ENCODE data around the gene SYCP3.

Gene SYCP3

DNA sequence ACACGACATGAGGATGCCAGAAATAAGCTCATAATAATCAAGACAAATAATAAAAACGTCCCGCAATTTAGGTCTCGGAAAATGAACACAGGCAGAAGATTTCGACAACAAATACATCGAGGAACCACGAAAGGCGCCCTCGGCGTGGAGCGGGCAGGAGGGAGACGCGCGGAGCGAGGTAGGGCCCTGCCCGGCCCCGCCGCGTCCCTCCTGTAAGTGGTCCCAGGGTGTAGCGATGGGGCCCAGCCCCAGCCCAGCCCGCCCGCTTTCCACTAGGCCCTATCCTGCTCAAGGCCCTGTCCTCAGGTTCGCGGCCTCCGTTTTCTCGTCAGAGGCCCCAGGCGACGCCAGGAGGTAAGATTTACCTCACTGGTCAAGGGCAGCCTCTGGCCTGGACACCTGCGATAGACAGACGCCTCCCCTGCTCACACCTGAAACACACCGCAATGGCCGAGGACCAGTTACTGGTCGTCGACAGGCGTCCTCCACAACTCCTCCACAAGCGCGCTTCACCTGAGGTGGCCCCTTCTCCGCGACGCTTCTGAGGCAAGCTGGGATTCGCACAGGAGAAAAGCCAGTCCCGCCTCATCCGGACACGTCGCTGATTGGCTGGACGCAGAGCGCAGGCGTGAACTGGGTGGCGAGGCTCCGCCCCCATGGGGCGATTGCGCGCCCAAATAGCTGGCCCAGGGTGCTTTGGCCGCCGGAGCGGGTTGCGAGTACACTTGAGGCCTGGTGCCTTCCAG lies at the start of gene SYCP3:
Gene SYCP3, minus strand, starts transcription at position 543 of the 746 bp plus-strand sequence. CDS start 1,527 bp downstream, outside the sequence.
- no peak for DNase-seq

DNA sequence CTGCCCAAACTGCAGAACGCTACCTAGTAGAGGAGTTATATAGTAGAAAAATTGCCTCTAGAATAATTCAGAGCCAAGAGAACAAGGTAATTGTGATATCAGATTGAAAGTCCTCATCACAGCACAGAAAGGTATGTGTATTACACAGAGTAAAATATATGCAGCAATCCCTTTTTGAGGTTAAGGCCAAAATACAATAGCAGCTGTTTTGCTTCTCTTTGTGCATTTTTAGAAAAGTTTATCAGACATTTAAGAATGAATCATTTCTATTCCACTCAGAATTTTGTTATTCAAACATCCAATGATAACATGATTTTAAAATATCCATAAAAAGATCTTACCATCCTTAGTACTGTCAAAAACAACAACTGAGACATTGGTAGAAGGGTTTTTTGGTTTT lies 46.4 kb upstream of the SYCP3 start:
- no peak for DNase-seq

DNA sequence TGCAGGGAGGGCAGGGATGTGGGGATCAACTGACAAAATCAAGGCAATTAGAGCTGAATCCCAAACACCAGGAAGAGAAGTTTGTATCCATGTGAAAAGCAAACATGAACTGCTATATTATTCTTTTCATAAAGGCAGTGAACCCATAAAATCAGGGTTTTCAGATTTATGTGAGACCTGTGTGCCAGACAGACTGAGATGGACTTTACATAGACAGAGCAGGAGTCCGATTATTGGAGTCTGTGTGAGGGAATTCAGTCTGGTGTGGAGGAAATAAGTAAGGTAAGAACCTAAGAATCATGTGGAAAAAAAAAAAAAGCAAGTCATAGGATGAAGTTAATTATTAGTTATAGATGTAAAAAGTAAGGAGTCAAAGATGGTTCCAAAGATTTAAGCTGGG lies 45.1 kb upstream of the SYCP3 start:
- DNase-seq, result no peak

DNA sequence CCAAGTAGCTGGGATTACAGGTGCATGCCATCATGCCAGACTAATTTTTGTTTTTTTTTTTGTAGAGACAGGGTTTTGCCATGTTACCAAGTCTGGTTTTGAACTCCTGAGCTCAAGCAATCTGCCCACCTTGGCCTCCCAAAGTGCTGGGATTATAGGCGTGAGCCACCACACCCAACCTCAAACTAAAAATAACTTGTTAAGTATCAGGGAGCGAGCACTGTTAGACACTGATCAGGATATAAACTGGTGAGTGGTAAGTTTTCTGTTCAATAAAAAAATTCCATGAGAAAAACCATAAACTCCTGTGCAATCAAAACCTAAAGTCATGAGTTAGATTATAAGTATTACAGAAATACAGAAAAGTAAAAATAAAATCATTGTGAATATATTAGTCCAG lies 44.6 kb upstream of the SYCP3 start:
- no peak for DNase-seq

DNA sequence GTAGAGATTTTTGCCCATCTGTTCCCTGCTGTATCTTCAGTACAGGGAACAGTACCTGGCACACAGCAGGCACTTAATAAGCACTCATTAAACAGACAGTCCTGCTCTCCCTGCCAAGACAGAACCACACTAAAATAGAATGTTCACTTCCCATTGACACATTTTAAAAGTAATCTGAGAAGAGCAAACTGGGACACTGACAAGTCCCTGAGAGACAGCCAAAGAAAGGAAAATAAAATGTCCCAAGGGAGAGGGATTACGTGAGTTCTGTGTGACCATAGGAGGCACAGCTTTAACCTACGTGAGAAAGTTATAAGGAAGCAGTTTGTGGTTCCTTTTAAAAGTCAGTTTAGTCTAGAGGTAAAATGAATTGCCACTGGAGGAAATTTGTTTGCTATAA lies 43.9 kb upstream of the SYCP3 start:
- no peak for DNase-seq

DNA sequence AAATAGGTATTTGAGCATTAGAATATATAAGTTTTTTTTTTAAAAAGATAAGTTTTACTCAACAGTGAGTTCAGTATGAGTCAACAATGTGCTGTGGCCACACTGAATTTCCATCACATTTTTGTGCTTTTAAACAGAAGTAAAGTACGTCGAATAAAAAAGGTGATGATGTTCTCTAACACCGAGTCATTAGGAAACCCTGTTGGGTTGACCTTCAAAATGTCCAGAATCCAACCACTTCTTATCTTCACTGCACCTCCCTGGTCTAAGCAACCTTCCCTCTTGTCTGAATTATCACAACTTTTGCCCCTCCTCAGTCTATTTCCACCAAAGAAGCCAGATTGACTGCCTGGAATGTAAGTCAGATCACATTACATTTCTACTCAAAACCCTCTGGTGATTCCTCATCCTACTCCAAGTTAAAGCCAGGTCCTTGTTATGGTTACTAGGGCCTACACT lies 43.0 kb upstream of the SYCP3 start:
- no peak for DNase-seq

DNA sequence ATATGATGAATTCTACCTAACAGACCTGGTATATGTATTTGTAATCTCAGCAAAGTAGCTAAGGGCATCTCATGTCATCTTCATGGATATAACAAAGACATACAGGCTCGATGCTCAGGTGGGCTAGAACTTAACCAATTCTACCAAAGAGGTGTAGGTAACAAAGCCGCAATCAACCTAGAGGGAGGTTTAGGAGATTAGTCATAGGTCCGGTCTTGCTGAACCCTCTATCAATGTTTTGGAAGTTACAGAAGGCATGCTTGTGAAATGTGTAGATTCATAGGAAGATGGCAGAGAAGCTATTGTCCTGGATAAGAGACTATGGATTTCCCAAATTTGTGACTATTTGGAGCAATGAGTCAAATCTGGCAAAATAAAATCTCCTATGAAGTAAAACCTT lies 42.6 kb upstream of the SYCP3 start:
- no peak for DNase-seq

DNA sequence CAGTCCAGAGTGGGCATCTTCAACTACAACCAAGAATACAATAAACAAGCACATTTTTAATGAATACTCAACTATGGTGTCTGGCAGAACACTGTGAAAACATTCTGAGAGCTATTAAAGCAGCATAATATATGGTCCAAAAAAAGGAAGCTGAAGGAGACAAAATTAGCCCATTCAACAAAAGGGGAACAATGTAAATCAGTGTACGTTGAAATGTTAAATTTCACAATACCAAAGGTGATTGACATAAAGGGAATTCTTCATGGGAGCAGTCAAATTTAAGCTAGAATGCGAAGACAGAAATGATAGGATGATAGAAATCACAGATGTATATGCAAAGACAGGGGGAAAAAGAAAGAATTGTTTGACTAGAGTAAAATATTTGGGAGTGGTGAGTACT lies 41.3 kb upstream of the SYCP3 start:
- no peak for DNase-seq

DNA sequence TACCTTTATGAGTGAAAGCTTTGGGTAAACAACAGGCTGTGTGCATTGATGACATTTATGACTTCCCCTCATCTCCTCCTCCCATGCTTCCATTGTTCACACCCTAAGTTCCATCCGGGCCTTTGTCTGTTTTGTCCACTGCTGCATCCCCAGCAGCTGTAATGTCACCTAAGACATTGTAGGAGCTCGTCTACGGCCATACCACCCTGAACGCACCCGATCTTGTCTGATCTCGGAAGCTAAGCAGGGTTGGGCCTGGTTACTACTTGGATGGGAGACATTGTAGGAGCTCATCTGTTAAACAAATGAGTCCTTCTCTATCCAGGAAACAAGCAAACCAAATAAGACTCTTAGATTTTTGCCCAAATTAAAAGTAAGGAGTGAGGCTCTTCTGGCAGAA lies 40.4 kb upstream of the SYCP3 start:
- no peak for DNase-seq

DNA sequence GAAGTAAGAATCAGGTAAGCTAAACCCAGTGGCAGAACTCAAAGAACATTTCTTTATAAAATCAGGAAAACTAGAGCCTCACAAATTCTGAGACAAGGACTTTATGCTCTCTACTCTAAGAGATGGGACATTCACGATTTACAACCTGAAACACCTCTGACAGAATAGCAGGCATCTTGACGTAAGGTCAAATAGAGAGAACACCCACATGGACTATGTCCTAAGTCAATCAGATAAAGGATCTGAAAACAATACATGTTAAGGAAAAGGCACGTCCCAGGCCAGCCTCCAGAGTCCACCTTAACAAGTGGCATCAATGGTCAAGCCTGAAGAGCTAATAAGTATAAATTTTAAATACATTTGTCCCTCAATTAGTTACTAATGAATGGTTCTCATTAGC lies 39.9 kb upstream of the SYCP3 start:
- DNase-seq, result no peak

DNA sequence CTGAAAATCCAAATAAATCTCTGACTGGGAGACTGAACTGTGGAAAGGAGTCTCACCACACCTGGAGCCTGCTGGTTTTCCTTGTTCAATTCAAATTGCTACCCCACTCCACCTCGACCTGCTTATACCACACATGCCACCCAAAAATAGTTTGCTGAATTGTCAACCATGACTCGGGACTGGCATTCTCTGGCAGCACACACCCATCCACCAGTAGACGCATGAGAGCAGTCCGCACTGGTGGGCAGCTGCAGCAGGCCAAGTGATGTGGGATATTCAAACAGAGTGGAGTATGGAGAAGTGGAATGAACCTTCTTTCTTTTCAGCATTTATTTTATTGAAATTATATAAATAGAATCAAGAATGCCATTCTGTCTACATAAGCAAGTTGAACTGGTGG lies 38.7 kb upstream of the SYCP3 start:
- DNase-seq, result no peak

DNA sequence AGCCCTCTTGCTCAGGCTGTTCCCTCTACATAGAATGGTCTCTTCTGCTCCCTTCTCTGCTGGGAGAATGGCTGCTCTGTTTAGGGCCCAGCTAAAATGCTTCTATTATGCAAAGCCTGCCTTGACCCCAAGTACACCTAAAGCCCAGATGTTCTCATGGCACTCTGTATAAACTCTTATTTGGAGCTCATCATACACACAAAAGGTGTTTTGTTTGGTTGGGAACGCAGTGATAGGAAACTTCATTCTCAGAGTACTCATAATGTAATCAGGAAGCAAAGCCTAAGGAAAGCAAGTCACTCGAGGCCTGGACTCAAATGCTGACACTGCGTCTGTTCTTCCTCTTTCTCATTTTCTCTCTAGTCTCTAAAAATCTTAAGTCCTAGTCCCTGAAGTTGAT lies 38.2 kb upstream of the SYCP3 start:
- no peak for DNase-seq

DNA sequence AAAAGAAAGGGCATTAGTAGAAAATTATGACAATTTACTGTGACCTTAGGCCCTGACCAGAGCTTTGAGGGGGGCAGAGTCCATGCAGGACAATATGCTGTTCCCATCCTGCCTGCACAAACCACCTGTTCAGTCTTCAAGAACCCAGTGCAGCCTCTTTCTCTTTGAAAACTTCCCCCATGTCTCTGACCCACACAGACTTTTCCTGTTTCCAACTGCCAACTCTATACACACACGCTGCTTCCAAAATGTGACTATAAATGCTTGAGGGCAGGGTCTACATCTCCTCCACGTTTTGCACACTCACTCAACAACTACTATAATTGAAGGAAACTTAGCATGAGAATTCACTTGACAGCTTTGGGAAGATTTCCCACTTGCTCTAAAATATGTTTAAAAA lies 36.6 kb upstream of the SYCP3 start:
- DNase-seq, result no peak

DNA sequence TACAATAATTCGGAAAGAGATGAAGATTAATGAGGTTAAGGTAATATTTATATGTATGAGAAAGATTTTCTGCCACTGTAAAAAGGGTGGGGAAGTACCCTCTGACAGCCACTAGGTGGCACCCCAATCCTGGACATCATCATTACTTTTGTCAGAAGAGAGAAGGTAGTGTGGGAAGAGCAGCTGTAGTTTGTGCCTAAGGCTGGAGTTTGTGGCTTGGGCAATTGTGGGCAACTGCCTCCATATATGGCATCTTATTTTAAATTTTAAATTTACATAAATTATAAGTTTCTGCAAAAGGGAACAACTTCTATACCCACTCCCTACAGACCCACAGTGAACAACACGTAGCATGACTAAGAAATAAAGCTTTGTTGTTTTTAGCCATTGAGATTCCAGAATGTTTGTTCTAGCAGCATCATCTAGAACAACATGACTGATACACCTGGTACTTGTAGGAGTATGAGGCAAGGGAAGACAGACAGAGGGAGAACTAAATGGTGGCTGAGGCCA lies 34.4 kb upstream of the SYCP3 start:
- DNase-seq, result peak; percentile 69

DNA sequence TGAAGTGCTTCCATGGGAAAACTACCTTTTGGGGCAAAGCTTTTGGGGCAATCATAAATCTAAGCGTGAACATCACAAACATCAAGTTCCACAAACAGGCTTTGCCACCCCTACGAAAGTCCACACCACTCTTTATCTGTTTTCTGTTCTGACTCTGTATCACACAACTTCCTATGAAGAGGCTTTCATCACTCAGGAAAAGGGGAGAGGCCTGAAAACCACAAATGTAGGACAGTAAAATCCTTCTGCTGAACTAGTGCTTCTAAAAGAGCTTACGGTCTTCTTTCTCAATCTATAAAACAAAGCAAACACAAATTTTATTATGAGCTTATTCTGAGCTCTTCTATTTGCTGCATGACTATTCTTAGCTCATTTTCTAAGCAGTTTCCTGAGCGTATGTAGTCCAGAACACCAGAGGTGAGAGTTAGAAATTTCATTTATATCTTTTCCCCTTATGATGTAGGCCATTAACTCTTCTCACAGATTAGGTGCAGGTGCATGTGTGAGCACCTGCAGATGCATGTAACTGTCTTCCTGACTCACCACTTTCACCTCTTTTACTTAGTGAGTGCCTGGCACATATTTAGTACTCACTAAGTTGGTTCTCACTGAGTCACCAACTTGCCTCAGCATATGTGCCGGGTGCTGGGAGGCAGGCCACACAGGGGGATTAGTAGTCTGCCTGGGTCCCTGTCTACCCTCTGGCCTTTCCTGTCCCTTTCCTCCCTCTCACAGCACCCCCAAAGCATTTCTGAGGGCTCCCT lies 32.9 kb upstream of the SYCP3 start:
- no peak for DNase-seq

DNA sequence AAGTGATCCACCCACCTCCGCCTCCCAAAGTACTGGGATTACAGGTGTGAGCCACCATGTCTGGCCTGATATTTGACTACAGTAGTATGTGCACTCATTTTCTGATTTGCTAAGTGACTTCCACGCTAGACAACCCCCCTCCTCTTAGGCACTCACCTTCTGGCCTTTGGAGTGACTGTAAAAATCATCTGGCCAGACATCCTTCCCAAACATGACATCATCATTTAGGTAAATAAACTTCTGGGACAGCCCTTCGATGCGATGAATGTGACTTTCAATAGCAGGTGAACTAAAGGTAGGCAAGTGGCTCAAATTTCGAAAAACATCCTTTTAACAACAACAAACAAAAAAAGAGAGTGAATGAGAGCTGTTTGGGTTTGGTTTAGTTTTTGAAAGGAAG lies 30.6 kb upstream of the SYCP3 start:
- DNase-seq, result no peak

DNA sequence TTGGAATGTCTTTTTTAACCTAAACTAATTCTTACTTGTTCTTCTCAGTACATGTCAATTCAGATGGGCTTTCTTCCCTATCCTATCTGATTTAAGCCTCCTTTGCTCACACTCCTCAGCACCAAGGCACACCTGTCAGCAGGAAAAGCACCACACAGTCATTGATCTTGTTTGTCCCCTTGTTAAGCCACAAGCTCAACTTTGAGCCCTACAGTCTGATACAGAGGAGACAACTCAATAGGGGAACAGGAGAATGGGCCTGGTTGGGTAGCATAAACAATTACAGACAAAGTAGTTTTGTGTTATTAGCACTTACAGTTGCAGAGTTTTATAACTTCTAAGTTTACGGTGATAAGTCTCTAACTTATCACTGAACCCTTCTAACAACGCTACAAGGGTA lies 29.5 kb upstream of the SYCP3 start:
- DNase-seq, result no peak

DNA sequence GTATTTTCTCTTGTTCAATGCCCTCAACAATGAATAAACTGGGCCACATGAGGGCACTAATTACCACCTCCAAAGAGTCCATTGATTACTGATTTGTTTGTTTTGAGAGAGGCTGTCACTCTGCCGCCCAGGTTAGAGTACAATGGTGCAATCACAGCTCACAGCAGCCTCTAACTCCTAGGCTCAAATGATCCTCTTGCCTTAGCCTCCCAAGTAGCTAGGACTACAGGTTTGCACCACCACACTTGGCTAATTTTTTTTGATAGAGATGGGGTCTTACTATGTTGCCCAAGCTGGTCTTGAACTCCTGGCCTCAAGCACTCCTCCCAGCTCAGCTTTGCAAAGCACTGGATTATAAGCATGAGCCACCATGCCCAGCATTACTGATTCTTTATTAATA lies 28.3 kb upstream of the SYCP3 start:
- DNase-seq, result no peak

DNA sequence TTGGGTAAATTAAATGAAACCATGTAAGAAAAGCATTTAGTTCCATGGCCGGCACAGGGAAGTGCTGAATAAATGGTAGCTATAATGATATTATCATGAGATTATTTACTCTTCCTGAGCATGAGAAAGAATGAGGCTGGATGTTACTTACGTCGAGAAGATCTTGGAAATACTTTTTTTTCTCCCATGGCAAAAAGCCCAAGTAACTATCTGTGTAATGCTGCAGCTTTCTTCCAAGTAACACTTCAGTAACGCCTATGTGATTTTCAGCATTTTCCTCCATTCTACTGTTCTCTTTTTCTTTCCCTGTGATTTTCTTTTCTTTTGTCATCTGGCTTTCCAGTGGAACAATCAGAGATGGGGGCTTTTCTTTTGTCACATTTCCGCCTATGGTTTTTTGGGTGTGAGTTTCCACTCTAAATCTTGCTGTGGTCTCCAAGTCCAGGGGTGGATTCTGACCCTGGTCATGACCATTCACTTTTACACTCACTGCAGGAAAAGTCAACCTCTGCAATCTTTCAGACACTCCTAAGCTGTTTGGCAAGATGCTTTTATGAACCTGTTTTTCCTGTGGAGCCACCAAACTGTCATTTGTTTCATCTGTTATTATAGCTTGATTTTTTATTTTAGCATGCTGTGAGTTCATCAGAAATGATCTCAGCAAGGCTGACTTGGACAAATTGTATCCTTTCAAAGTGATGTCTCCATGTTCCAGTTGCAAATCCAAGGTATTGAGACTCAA lies 25.0 kb upstream of the SYCP3 start:
- DNase-seq, result no peak

DNA sequence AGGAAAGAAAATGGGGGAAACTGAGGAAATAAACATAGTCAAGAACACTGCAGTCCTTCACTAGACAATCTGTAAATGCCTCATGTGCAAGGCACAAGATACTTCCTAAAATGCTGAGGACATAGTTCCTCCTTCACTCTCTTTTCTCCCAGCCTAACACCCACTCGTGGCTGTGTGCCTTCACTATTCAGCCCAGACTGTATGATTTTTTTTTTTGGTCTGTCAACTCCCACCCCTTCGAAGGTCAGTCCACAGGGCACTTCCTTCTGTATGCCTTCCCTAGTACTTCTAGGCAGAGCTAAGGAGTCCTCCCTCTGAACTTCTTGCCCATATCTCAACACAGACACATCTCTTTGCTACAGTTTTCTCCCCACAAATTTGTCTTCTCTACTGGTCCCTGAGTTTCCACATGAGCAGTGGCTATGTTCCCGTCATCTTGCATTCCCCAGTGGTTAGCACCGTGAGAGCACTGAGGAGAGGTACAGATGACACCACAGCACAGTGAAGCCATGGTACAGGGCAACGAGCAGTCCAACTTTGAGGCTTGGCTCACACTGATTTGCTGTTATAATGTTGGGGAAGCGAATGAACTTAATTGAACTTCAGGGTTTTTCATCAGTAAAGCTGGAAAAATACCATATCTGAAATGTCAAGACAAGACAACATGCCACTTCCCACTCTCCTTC lies 24.1 kb upstream of the SYCP3 start:
- no peak for DNase-seq

DNA sequence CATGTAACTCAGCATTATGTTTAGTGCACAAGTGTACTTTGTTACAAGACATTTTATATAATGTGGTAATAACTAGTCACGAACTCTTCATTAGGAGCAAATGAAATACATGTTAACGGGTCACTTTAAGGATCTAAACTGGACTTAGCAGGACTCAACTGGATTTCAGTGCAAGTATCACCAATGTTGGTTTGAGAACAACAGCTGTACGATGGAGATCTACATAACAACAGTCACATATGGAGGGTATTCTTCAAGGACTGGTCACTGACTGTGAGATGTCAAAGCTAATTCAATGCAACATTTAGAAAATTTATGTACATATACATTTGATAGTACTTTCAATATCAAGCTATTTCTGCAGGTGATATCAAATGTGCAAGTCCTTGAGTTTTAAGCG lies 22.5 kb upstream of the SYCP3 start:
- DNase-seq, result no peak

DNA sequence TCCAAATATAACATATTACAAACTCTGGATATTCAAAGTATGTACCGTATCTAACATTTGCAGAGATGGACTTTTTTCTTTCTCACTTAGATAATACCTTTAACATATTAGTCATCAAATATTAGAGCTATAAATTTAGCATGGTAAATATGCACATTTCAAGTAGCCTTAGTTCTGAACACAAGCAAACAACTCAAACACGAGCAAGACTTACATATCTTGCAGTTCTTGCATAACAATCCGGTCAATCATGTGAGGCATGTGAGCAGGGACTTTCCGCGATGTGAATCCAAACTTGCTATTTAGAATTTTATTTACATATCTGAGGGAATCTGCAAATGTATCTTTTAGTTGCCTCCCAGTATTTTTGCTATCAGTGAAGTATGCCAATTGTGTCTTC lies 22.1 kb upstream of the SYCP3 start:
- no peak for DNase-seq

Measured in activated CD4-positive, CD25-positive, alpha-beta regulatory T cell treated with anti-CD3 and anti-CD28 coated beads, Interleukin-2, amount 50 U/mL, for 72 hours (primary cell).